MCF 10A (cell line): ENCODE measurements around the gene PUS7L. TPM values are rescaled to one million over a fixed set of nuclear protein-coding genes. Genes with fewer than 3 reads are reported as not detected.

ENCODE experiments used
- BruUV-seq: library from RNA; stranded (reverse); fragments of 400-500 nt; replicated peaks from 2 replicates; lab custom pipeline; 2021; lab: Mats Ljungman, UMichigan
- CTCF ChIA-PET: fragments of 300-600 bp; sonication (Branson Sonifier 250); formaldehyde crosslinking; extraction: SDS; loops from one replicate; lab custom pipeline; 2021; ENCODE audit warnings: antibody characterized with exemption, inconsistent platforms; lab: Yijun Ruan, JAX
- POLR2A ChIA-PET: fragments of 300-600, 350-650 bp; sonication (Branson Sonifier 250); formaldehyde crosslinking; extraction: SDS; loops from one replicate; lab custom pipeline; 2020; ENCODE audit warnings: antibody characterized with exemption, inconsistent platforms; lab: Yijun Ruan, JAX
- DNase-seq: peaks from one replicate; pipeline ENCODE4 v3.0.0-alpha.2; 2018; ENCODE audit not compliant: unreplicated experiment
- H3K27ac Mint-ChIP-seq: one replicate; pipeline ENCODE4 v1.8.0; 2022; ENCODE audit warnings: mild to moderate bottlenecking, low read depth, mixed read lengths; ENCODE audit not compliant: unreplicated experiment
- H3K27me3 Mint-ChIP-seq: one replicate; pipeline ENCODE4 v1.8.0; 2022; ENCODE audit warnings: mixed read lengths; ENCODE audit not compliant: insufficient read depth, unreplicated experiment
- H3K36me3 Mint-ChIP-seq: one replicate; pipeline ENCODE4 v1.8.0; 2022; ENCODE audit warnings: mild to moderate bottlenecking, moderate library complexity, mixed read lengths; ENCODE audit not compliant: insufficient read depth, unreplicated experiment
- H3K4me1 Mint-ChIP-seq: one replicate; pipeline ENCODE4 v1.8.0; 2022; ENCODE audit warnings: mixed read lengths; ENCODE audit not compliant: insufficient read depth, unreplicated experiment
- H3K4me3 Mint-ChIP-seq: one replicate; pipeline ENCODE4 v1.8.0; 2022; ENCODE audit warnings: mild to moderate bottlenecking, moderate library complexity, mixed read lengths; ENCODE audit not compliant: unreplicated experiment
- H3K9me3 Mint-ChIP-seq: one replicate; pipeline ENCODE4 v1.8.0; 2022; ENCODE audit warnings: mixed read lengths; ENCODE audit not compliant: unreplicated experiment
- CTCF ChIP-seq: fragments of 200-600 bp; IDR thresholded peaks from one replicate; pipeline ENCODE4 v1.8.0; 2022; ENCODE audit warnings: antibody characterized with exemption, mild to moderate bottlenecking; ENCODE audit not compliant: unreplicated experiment
- intact Hi-C: fragments of 100-400 bp; cut with micrococcal nuclease; formaldehyde crosslinking; loops from 2 replicates; pipeline ENCODE4 v1.14.1; 2022
- total RNA-seq: library from RNA; stranded (reverse); gene quantifications from 2 replicates; pipeline ENCODE4 v1.2.3, GENCODE V29; 2022

PUS7L gene
- total RNA-seq, 1 experiment from 2014 or later = 26.5 TPM

- Mint-ChIP-seq H3K36me3 (peaks cover 11% of the 10 kb centered on the region), H3K9me3 (no peaks in the 10 kb centered on the region), H3K27ac (no peak overlapping the region), H3K4me1 (no peaks in the 10 kb centered on the region), H3K4me3 (no peak overlapping the region), H3K27me3 (no peaks in the 10 kb centered on the region)
- POLR2A ChIA-PET = no interaction called here
- no peak for DNase-seq
- no peak for TF ChIP-seq CTCF
- no TSS peak for BruUV-seq
- intact Hi-C loops = no loop called here
- CTCF ChIA-PET = interaction anchor here (0.6 kb wide), 1 partner anchor 128 kb away, joined by 3 read pairs; no protein-coding TSS in a partner anchor
Measured at GRCh38 chr12:43766291-43766690, 7.7 kb upstream of the PUS7L start.

GRCh38 chr12:43764528-43764927 lies 5.9 kb upstream of the PUS7L start:
- BruUV-seq = no TSS peak
- H3K9me3 Mint-ChIP-seq = no peaks in the 10 kb centered on the region
- CTCF ChIA-PET = interaction anchor here (1.1 kb wide), 1 partner anchor 42 kb away, joined by 3 read pairs; the partner anchor contains the start of gene TWF1
- H3K27ac Mint-ChIP-seq = no peak overlapping the region
- no peak overlapping the region for H3K4me3 Mint-ChIP-seq
- H3K27me3 Mint-ChIP-seq = no peaks in the 10 kb centered on the region
- peaks cover 10% of the 10 kb centered on the region for H3K4me1 Mint-ChIP-seq
- DNase-seq = no peak
- TF ChIP-seq CTCF = no peak
- H3K36me3 Mint-ChIP-seq = peaks cover 15% of the 10 kb centered on the region
- POLR2A ChIA-PET = no interaction called here
- intact Hi-C loops = no loop called here

GRCh38 chr12:43763769-43764168 lies 5.2 kb upstream of the PUS7L start:
- DNase-seq = no peak
- ChIA-PET POLR2A (no interaction called here), CTCF (interaction anchor here (0.7 to 1.1 kb wide), 2 partner anchors 43 to 629 kb away, joined by 3 read pairs; partner anchors contain the start of gene TWF1)
- H3K36me3 Mint-ChIP-seq = peaks cover 18% of the 10 kb centered on the region
- TF ChIP-seq CTCF = no peak
- no peaks in the 10 kb centered on the region for H3K27me3 Mint-ChIP-seq
- no peak overlapping the region for H3K27ac Mint-ChIP-seq
- no peak overlapping the region for H3K4me3 Mint-ChIP-seq
- no TSS peak for BruUV-seq
- intact Hi-C loops = no loop called here
- H3K4me1 Mint-ChIP-seq = peaks cover 10% of the 10 kb centered on the region
- H3K9me3 Mint-ChIP-seq = no peaks in the 10 kb centered on the region

GRCh38 chr12:43762596-43762995 lies 4.0 kb upstream of the PUS7L start:
- ChIA-PET POLR2A (interaction anchor here (0.9 to 1.0 kb wide), 2 partner anchors 43 to 393 kb away, joined by 3 to 6 read pairs; partner anchors contain the start of gene TWF1), CTCF (interaction anchor here (0.6 to 2.2 kb wide), 5 partner anchors 9 to 318 kb away, joined by 3 to 9 read pairs (median 3); no protein-coding TSS in a partner anchor)
- DNase-seq = no peak
- Mint-ChIP-seq H3K27ac (no peak overlapping the region), H3K4me3 (no peak overlapping the region), H3K4me1 (peaks cover 15% of the 10 kb centered on the region), H3K9me3 (no peaks in the 10 kb centered on the region), H3K27me3 (no peaks in the 10 kb centered on the region), H3K36me3 (peaks cover 12% of the 10 kb centered on the region)
- BruUV-seq = no TSS peak
- TF ChIP-seq CTCF = no peak
- intact Hi-C loops = no loop called here
